ENCODE results near the gene SCNN1G. TPM values are rescaled to one million over a fixed set of nuclear protein-coding genes. Genes with fewer than 3 reads are reported as not detected.

The SCNN1G gene
- total and polyA plus RNA-seq, 9 of the 15 experiments (the other 6 are each of a cell fraction or from before 2014, with no cell fraction given) = not detected

DNA sequence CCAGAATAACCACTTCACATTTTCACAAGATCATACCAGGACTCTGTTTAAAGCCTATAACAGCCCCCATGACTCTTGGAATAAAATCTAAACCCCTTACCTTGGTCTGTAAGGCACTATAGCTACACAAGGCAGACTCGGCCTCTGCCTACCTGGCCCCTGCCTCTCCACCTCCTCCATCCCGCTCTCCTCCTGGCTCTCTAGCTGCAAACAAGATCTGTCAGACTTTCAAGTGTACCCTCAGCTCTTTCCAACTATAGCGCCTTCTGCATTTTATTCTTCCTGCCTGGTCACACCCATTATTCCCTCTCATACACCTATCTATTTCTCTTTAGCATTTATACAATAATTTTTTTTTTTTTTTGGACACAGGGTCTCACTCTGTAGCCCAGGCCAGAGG lies 41.5 kb upstream of the SCNN1G start (continued):
- TF ChIP-seq, protein P1, sequence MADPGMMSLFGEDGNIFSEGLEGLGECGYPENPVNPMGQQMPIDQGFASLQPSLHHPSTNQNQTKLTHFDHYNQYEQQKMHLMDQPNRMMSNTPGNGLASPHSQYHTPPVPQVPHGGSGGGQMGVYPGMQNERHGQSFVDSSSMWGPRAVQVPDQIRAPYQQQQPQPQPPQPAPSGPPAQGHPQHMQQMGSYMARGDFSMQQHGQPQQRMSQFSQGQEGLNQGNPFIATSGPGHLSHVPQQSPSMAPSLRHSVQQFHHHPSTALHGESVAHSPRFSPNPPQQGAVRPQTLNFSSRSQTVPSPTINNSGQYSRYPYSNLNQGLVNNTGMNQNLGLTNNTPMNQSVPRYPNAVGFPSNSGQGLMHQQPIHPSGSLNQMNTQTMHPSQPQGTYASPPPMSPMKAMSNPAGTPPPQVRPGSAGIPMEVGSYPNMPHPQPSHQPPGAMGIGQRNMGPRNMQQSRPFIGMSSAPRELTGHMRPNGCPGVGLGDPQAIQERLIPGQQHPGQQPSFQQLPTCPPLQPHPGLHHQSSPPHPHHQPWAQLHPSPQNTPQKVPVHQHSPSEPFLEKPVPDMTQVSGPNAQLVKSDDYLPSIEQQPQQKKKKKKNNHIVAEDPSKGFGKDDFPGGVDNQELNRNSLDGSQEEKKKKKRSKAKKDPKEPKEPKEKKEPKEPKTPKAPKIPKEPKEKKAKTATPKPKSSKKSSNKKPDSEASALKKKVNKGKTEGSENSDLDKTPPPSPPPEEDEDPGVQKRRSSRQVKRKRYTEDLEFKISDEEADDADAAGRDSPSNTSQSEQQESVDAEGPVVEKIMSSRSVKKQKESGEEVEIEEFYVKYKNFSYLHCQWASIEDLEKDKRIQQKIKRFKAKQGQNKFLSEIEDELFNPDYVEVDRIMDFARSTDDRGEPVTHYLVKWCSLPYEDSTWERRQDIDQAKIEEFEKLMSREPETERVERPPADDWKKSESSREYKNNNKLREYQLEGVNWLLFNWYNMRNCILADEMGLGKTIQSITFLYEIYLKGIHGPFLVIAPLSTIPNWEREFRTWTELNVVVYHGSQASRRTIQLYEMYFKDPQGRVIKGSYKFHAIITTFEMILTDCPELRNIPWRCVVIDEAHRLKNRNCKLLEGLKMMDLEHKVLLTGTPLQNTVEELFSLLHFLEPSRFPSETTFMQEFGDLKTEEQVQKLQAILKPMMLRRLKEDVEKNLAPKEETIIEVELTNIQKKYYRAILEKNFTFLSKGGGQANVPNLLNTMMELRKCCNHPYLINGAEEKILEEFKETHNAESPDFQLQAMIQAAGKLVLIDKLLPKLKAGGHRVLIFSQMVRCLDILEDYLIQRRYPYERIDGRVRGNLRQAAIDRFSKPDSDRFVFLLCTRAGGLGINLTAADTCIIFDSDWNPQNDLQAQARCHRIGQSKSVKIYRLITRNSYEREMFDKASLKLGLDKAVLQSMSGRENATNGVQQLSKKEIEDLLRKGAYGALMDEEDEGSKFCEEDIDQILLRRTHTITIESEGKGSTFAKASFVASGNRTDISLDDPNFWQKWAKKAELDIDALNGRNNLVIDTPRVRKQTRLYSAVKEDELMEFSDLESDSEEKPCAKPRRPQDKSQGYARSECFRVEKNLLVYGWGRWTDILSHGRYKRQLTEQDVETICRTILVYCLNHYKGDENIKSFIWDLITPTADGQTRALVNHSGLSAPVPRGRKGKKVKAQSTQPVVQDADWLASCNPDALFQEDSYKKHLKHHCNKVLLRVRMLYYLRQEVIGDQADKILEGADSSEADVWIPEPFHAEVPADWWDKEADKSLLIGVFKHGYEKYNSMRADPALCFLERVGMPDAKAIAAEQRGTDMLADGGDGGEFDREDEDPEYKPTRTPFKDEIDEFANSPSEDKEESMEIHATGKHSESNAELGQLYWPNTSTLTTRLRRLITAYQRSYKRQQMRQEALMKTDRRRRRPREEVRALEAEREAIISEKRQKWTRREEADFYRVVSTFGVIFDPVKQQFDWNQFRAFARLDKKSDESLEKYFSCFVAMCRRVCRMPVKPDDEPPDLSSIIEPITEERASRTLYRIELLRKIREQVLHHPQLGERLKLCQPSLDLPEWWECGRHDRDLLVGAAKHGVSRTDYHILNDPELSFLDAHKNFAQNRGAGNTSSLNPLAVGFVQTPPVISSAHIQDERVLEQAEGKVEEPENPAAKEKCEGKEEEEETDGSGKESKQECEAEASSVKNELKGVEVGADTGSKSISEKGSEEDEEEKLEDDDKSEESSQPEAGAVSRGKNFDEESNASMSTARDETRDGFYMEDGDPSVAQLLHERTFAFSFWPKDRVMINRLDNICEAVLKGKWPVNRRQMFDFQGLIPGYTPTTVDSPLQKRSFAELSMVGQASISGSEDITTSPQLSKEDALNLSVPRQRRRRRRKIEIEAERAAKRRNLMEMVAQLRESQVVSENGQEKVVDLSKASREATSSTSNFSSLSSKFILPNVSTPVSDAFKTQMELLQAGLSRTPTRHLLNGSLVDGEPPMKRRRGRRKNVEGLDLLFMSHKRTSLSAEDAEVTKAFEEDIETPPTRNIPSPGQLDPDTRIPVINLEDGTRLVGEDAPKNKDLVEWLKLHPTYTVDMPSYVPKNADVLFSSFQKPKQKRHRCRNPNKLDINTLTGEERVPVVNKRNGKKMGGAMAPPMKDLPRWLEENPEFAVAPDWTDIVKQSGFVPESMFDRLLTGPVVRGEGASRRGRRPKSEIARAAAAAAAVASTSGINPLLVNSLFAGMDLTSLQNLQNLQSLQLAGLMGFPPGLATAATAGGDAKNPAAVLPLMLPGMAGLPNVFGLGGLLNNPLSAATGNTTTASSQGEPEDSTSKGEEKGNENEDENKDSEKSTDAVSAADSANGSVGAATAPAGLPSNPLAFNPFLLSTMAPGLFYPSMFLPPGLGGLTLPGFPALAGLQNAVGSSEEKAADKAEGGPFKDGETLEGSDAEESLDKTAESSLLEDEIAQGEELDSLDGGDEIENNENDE (IDR thresholded peaks at IDR 0.05; ENCODE audit: low read depth, low read length) = no peak
- no peak for TF ChIP-seq ZKSCAN1 (IDR thresholded peaks at IDR 0.05; ENCODE audit: low read depth, low read length)
- TF ChIP-seq, protein P2, sequence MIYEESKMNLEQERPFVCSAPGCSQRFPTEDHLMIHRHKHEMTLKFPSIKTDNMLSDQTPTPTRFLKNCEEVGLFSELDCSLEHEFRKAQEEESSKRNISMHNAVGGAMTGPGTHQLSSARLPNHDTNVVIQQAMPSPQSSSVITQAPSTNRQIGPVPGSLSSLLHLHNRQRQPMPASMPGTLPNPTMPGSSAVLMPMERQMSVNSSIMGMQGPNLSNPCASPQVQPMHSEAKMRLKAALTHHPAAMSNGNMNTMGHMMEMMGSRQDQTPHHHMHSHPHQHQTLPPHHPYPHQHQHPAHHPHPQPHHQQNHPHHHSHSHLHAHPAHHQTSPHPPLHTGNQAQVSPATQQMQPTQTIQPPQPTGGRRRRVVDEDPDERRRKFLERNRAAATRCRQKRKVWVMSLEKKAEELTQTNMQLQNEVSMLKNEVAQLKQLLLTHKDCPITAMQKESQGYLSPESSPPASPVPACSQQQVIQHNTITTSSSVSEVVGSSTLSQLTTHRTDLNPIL (CRISPR knock-in tag; IDR thresholded peaks at IDR 0.05) = no peak
- no peak for TF ChIP-seq NCOA1 (IDR thresholded peaks at IDR 0.05; ENCODE audit: low read depth)
- no peak for TF ChIP-seq NFRKB (IDR thresholded peaks at IDR 0.05; ENCODE audit: low read depth)
- TF ChIP-seq, protein P3, sequence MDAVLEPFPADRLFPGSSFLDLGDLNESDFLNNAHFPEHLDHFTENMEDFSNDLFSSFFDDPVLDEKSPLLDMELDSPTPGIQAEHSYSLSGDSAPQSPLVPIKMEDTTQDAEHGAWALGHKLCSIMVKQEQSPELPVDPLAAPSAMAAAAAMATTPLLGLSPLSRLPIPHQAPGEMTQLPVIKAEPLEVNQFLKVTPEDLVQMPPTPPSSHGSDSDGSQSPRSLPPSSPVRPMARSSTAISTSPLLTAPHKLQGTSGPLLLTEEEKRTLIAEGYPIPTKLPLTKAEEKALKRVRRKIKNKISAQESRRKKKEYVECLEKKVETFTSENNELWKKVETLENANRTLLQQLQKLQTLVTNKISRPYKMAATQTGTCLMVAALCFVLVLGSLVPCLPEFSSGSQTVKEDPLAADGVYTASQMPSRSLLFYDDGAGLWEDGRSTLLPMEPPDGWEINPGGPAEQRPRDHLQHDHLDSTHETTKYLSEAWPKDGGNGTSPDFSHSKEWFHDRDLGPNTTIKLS (IDR thresholded peaks at IDR 0.05; ENCODE audit: borderline replicate concordance, low read depth) = no peak
- TF ChIP-seq HOXB6 (CRISPR knock-in tag; IDR thresholded peaks at IDR 0.05; ENCODE audit: borderline replicate concordance) = no peak
- no peak for TF ChIP-seq SLC30A9 (CRISPR knock-in tag; IDR thresholded peaks at IDR 0.05)
- TF ChIP-seq BCL6 (CRISPR knock-in tag; IDR thresholded peaks at IDR 0.05) = no peak
- no peak for TF ChIP-seq HNRNPH1 (optimal IDR thresholded peaks at IDR 0.05; ENCODE audit: low read depth, low read length)
- TF ChIP-seq GTF2E2 (tag; IDR thresholded peaks at IDR 0.05) = no peak
